Osteocyte (in vitro differentiated cells): Measurements from ENCODE around the gene ATP6V0B. TPM values are rescaled to one million over a fixed set of nuclear protein-coding genes. Genes with fewer than 3 reads are reported as not detected.

Experiments used
- DNase-seq: peaks from one replicate; pipeline ENCODE4 v3.0.0; 2021; ENCODE audit warnings: mixed read lengths; ENCODE audit not compliant: unreplicated experiment; ENCODE audit errors: extremely low spot score
- H3K27ac Mint-ChIP-seq: one replicate; pipeline ENCODE4 v1.8.0; 2021; ENCODE audit warnings: mild to moderate bottlenecking, mixed read lengths; ENCODE audit not compliant: unreplicated experiment
- H3K27me3 Mint-ChIP-seq: one replicate; pipeline ENCODE4 v1.8.0; 2021; ENCODE audit warnings: mixed read lengths; ENCODE audit not compliant: unreplicated experiment
- H3K36me3 Mint-ChIP-seq: one replicate; pipeline ENCODE4 v1.8.0; 2021; ENCODE audit warnings: mixed read lengths; ENCODE audit not compliant: unreplicated experiment
- H3K4me1 Mint-ChIP-seq: one replicate; pipeline ENCODE4 v1.8.0; 2021; ENCODE audit warnings: mixed read lengths; ENCODE audit not compliant: unreplicated experiment
- H3K4me3 Mint-ChIP-seq: one replicate; pipeline ENCODE4 v1.8.0; 2021; ENCODE audit warnings: mild to moderate bottlenecking, moderate library complexity, mixed read lengths; ENCODE audit not compliant: unreplicated experiment
- H3K9me3 Mint-ChIP-seq: one replicate; pipeline ENCODE4 v1.8.0; 2021; ENCODE audit warnings: mixed read lengths; ENCODE audit not compliant: unreplicated experiment
- total RNA-seq: library from RNA; stranded (reverse); gene quantifications from 2 replicates; pipeline ENCODE4 v1.2.1, GENCODE V29; 2021
- TF ChIP-seq, protein P1 (sequence below): fragments of 200-600 bp; sonication (generic); IDR thresholded peaks from 2 replicates; pipeline ENCODE4 v1.5.0; 2021; ENCODE audit warnings: antibody characterized with exemption, mild to moderate bottlenecking, moderate library complexity

The ATP6V0B gene
- total RNA-seq, 1 donor from 2014 or later: 128 TPM

DNA sequence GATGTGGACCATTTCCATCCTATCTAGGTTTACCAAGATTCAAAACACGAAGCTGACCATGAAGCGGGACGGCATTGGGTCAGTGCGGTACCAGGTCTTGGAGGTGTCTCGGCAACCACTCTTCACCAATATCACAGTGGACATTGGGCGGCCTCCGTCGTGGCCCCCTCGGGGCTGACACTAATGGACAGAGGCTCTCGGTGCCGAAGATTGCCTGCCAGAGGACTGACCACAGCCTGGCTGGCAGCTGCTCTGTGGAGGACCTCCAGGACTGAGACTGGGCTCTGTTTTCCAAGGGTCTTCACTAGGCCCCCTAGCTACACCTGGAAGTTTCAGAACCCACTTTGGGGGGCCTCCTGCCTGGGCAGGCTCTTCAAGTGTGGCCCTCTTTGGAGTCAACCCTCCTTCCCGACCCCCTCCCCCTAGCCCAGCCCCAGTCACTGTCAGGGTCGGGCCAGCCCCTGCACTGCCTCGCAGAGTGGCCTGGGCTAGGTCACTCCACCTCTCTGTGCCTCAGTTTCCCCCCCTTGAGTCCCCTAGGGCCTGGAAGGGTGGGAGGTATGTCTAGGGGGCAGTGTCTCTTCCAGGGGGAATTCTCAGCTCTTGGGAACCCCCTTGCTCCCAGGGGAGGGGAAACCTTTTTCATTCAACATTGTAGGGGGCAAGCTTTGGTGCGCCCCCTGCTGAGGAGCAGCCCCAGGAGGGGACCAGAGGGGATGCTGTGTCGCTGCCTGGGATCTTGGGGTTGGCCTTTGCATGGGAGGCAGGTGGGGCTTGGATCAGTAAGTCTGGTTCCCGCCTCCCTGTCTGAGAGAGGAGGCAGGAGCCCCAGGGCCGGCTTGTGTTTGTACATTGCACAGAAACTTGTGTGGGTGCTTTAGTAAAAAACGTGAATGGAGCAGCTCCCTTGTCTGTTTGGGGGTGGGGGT, 15.8 kb downstream of the ATP6V0B start:
- Mint-ChIP-seq H3K27ac (peak overlapping the region; percentile 82), H3K4me3 (peak overlapping the region; percentile 91)

DNA sequence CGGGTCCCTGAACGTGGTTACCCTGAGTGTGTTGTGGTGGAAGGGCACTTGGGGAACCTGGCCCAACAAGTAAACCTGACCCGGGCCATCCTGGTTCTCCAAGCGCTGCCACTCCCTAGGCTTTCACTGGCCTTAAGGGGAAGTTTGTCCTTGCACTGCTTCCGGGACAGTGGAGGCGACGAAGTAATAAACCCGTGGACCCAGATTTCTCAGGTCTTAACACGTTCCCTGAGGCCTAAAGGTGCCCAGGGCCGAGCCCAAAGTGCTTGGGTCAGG, 16.4 kb downstream of the ATP6V0B start:
- TF ChIP-seq, protein P1, sequence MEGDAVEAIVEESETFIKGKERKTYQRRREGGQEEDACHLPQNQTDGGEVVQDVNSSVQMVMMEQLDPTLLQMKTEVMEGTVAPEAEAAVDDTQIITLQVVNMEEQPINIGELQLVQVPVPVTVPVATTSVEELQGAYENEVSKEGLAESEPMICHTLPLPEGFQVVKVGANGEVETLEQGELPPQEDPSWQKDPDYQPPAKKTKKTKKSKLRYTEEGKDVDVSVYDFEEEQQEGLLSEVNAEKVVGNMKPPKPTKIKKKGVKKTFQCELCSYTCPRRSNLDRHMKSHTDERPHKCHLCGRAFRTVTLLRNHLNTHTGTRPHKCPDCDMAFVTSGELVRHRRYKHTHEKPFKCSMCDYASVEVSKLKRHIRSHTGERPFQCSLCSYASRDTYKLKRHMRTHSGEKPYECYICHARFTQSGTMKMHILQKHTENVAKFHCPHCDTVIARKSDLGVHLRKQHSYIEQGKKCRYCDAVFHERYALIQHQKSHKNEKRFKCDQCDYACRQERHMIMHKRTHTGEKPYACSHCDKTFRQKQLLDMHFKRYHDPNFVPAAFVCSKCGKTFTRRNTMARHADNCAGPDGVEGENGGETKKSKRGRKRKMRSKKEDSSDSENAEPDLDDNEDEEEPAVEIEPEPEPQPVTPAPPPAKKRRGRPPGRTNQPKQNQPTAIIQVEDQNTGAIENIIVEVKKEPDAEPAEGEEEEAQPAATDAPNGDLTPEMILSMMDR: no peak
- H3K27me3 Mint-ChIP-seq: no peaks in the 10 kb centered on the region
- H3K36me3 Mint-ChIP-seq: peaks cover 2% of the 10 kb centered on the region
- peak overlapping the region; percentile 91 for H3K4me3 Mint-ChIP-seq
- peaks cover 18% of the 10 kb centered on the region for H3K4me1 Mint-ChIP-seq
- H3K9me3 Mint-ChIP-seq: no peaks in the 10 kb centered on the region
- no peak for DNase-seq
- peak overlapping the region; percentile 82 for H3K27ac Mint-ChIP-seq

More for the DNA sequence above, 15.8 kb downstream of the ATP6V0B start:
- TF ChIP-seq, protein P1: no peak
- no peaks in the 10 kb centered on the region for H3K9me3 Mint-ChIP-seq
- no peak for DNase-seq
- H3K27me3 Mint-ChIP-seq: no peaks in the 10 kb centered on the region
- peaks cover 2% of the 10 kb centered on the region for H3K36me3 Mint-ChIP-seq
- H3K4me1 Mint-ChIP-seq: peaks cover 18% of the 10 kb centered on the region

DNA sequence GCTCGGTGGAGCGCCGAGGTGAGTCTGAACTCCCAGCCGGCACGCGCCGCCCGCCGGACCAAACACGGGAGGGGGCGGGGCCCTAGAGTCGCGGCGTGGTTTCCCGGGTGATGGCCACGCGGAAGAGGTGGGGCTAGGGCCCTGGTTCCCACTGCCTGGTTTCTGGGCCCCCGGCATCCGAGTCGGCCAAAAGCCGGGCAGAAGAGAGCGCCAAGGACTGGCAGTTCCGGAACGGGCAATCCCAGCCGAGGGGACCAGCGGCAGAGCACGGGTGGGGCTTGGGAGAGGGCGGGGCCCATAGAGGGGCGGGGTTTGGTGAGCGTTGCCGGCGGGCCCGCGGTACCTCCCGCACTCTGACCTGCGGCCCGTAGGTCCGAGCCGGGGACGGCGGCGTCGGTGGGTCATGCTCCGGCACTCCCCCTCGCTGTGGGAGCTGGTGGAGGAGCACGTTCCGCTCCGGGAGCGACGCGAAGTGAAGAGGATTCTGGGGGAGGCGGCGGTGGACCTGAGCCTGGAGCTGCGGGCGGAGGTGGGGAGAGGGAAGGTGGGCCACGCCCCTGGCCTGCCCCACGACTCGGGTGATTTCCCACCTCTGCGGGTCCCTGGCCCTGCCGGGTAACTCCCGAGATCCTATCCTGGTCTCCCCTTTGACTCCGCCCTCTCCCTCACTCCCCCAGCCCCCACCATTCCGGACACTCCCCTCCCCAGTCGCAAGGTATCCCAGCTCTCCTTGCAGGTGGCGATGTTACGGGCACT, 16.9 kb downstream of the ATP6V0B start, which contains the start of gene CCDC24:
TSS of gene CCDC24 (plus strand) at position 124 of the 756 bp plus-strand sequence. CDS start at position 404, 280 bp downstream.
- Mint-ChIP-seq H3K9me3 (no peaks in the 10 kb centered on the region), H3K4me1 (peaks cover 18% of the 10 kb centered on the region), H3K36me3 (no peaks in the 10 kb centered on the region), H3K27me3 (no peaks in the 10 kb centered on the region), H3K27ac (peak within 1 kb of the TSS; percentile 82), H3K4me3 (peak within 1 kb of the TSS; percentile 91)
- TF ChIP-seq, protein P1: no peak
- DNase-seq: peak; percentile 92

DNA sequence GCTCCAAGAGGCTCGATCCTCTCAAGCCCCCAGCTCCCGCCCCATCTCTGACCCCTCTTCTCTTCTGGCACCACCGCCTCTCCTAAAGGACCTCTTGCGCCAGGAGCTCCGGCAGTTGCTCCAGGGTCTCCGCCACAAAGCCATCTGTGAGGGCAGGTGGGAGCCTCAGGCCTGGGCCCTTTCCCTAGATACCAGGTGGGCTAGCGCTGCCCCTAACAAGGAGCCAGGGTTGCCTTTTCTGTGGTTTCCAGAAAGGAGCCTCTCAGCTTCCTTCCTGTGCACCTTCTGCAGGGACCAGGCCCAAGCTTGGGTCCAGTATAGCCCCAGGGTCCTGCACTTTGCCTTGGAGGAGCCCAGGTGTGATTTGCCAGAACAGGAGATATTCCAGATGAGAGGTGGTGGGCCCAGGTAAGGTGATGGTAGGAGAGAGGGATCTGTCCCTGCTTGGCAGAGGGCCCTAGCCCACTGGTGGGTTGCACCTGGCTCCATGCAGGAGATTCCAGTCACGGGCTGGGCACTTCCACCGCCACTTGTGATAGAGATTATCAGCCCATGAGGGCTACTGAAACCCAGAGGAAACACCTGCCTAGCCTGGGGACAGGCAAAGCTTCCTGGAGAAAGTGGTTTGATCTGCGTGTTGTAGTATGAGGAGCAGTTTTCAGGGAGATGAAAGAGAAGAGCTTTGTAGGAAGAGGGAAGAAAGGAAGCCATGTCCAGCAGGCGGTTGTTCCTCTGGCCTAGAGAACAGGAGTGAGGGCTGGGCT, 17.7 kb downstream of the ATP6V0B start:
- TF ChIP-seq, protein P1: no peak
- peak overlapping the region; percentile 54 for H3K27ac Mint-ChIP-seq
- no peaks in the 10 kb centered on the region for H3K36me3 Mint-ChIP-seq
- no peaks in the 10 kb centered on the region for H3K27me3 Mint-ChIP-seq
- H3K4me1 Mint-ChIP-seq: peaks cover 17% of the 10 kb centered on the region
- no peak for DNase-seq
- no peaks in the 10 kb centered on the region for H3K9me3 Mint-ChIP-seq
- H3K4me3 Mint-ChIP-seq: peak overlapping the region; percentile 91
